DOHH2 (cell line): ENCODE measurements around the gene GCN1.
A peak's percentile ranks its signal among the peaks of the same experiment; 100 is the strongest.

ENCODE experiments used
- H3F3A ChIP-seq: fragments of 200-600 bp; sonication (generic), shearing (Covaris generic); 2 replicates; pipeline ENCODE4 v1.6.0; 2016; ENCODE audit warnings: antibody characterized with exemption, mild to moderate bottlenecking; ENCODE audit not compliant: control insufficient read depth, insufficient read depth
- H3K27ac ChIP-seq: fragments of 200-600 bp; sonication (generic); 2 replicates; pipeline ENCODE4 v1.5.1; 2014; ENCODE audit warnings: low read depth, mild to moderate bottlenecking, low read length, moderate library complexity
- H3K27me3 ChIP-seq: fragments of 200-600 bp; sonication (generic); 2 replicates; pipeline ENCODE4 v1.6.1; 2014; ENCODE audit warnings: mild to moderate bottlenecking, low read length, mixed read lengths; ENCODE audit not compliant: control insufficient read depth
- H3K36me3 ChIP-seq: fragments of 200-600 bp; sonication (generic); 2 replicates; pipeline ENCODE4 v1.6.1; 2014; ENCODE audit warnings: mild to moderate bottlenecking, low read length, moderate library complexity, mixed read lengths; ENCODE audit not compliant: control insufficient read depth
- H3K4me1 ChIP-seq: fragments of 200-600 bp; sonication (generic); 2 replicates; pipeline ENCODE4 v1.6.1; 2014; ENCODE audit warnings: mild to moderate bottlenecking, low read length, mixed read lengths; ENCODE audit not compliant: control insufficient read depth
- H3K4me2 ChIP-seq: fragments of 200-600 bp; sonication (generic); 2 replicates; pipeline ENCODE4 v1.6.0; 2014; ENCODE audit warnings: mild to moderate bottlenecking, low read length, moderate library complexity
- H3K4me3 ChIP-seq: fragments of 200-600 bp; sonication (generic); 2 replicates; pipeline ENCODE4 v1.5.1; 2014; ENCODE audit warnings: mild to moderate bottlenecking, low read length, mixed read lengths
- H3K79me2 ChIP-seq: fragments of 200-600 bp; sonication (generic); 2 replicates; pipeline ENCODE4 v1.6.1; 2014; ENCODE audit warnings: mild to moderate bottlenecking, low read length, mixed read lengths; ENCODE audit not compliant: control insufficient read depth
- H3K9me2 ChIP-seq: fragments of 200-600 bp; sonication (generic); replicated peaks from 2 replicates; pipeline ENCODE4 v1.6.1; 2014; ENCODE audit warnings: mild to moderate bottlenecking, low read length, mixed read lengths; ENCODE audit not compliant: control insufficient read depth
- H3K9me3 ChIP-seq: fragments of 200-600 bp; sonication (generic); 2 replicates; pipeline ENCODE4 v1.6.1; 2014; ENCODE audit warnings: antibody characterized with exemption, low read length, mixed read lengths; ENCODE audit not compliant: control insufficient read depth, insufficient read depth
- H4K20me1 ChIP-seq: fragments of 200-600 bp; sonication (generic); 2 replicates; pipeline ENCODE4 v1.6.0; 2014; ENCODE audit warnings: low read depth, mild to moderate bottlenecking, antibody characterized with exemption, low read length, moderate library complexity; ENCODE audit not compliant: control insufficient read depth, insufficient read depth
- EZH2phosphoT487 ChIP-seq: fragments of 200-600 bp; sonication (generic); IDR thresholded peaks from 2 replicates; pipeline ENCODE4 v1.6.1; 2017; ENCODE audit warnings: borderline replicate concordance, mild to moderate bottlenecking, antibody characterized with exemption, low read length, moderate library complexity, mixed read lengths
- TF ChIP-seq, protein P1 (sequence below): fragments of 200-600 bp; sonication (generic); IDR thresholded peaks from one replicate; pipeline ENCODE4 v1.5.1; 2014; ENCODE audit warnings: antibody characterized with exemption, mild to moderate bottlenecking, low read depth, low read length; ENCODE audit not compliant: poor library complexity, severe bottlenecking

Gene GCN1

DNA sequence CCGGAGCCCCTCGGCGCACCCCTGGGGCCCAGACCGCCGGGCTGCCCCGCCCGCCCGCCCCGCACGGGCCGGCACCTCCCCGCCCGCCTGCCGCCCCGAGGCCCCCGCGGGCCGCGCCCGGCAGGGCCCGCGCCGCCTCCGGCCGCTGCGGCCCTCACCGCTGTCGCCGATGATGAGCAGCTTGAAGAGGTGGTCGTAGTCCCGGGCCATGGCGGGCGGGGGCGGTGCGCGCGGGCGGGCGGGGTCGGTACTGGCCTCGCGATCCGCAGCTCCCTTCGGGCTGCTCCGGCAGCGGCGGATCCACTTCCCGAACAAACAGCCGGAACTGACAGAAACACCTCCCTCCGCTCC lies 78.1 kb downstream of the GCN1 start, which contains the start of gene RAB35:
RAB35 (minus strand) TSS at position 313 of the 351 bp plus-strand sequence; CDS start at position 210, 103 bp downstream.
- Histone ChIP-seq H3K9me3 (no peaks in the 10 kb centered on the region), H3K4me2 (peak within 1 kb of the TSS; percentile 85), H3K27me3 (no peaks in the 10 kb centered on the region), H3K4me1 (peaks cover 68% of the 10 kb centered on the region), H3K4me3 (peak within 1 kb of the TSS; percentile 96), H3F3A (peaks cover 12% of the 10 kb centered on the region), H3K27ac (peak within 1 kb of the TSS; percentile 77), H3K36me3 (peaks cover 57% of the 10 kb centered on the region), H3K9me2 (no peaks in the 10 kb centered on the region), H4K20me1 (peaks cover 25% of the 10 kb centered on the region; the same call in 1 of the 2 replicates), H3K79me2 (peaks cover 76% of the 10 kb centered on the region)
- TF ChIP-seq, protein P1, sequence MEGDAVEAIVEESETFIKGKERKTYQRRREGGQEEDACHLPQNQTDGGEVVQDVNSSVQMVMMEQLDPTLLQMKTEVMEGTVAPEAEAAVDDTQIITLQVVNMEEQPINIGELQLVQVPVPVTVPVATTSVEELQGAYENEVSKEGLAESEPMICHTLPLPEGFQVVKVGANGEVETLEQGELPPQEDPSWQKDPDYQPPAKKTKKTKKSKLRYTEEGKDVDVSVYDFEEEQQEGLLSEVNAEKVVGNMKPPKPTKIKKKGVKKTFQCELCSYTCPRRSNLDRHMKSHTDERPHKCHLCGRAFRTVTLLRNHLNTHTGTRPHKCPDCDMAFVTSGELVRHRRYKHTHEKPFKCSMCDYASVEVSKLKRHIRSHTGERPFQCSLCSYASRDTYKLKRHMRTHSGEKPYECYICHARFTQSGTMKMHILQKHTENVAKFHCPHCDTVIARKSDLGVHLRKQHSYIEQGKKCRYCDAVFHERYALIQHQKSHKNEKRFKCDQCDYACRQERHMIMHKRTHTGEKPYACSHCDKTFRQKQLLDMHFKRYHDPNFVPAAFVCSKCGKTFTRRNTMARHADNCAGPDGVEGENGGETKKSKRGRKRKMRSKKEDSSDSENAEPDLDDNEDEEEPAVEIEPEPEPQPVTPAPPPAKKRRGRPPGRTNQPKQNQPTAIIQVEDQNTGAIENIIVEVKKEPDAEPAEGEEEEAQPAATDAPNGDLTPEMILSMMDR, result no peak
- no peak for TF ChIP-seq EZH2phosphoT487

- H4K20me1 ChIP-seq, result peaks cover 29% of the 10 kb centered on the region; the same call in 1 of the 2 replicates
- H3K79me2 ChIP-seq, result peaks cover 82% of the 10 kb centered on the region
- peaks cover 68% of the 10 kb centered on the region for H3K4me1 ChIP-seq
Measured at GRCh38 chr12:120115692-120116440, 78.6 kb downstream of the GCN1 start.

DNA sequence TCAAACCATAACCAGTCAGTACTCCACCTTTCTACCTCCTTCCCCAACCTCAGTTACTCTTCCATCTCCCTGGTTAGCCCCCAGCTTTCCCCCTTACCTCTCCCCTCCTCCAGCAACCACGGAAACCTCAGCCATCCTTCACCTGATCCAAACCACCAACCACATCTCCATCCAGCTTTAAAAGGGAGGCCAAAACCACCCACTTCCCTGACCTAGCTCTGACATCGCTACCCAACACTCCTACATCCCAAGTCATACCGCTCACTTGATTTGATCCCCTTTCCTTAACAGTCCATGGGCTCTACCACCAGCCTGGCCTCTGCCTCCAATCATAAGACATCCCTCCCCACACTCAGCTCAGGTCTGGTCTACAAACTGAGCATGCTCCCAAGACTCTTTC lies 79.4 kb downstream of the GCN1 start:
- Histone ChIP-seq H3K4me3 (peak overlapping the region; percentile 96), H3K79me2 (peaks cover 90% of the 10 kb centered on the region), H3K4me2 (peak overlapping the region; percentile 74), H3K9me2 (no peaks in the 10 kb centered on the region), H3K4me1 (peaks cover 72% of the 10 kb centered on the region), H4K20me1 (peaks cover 33% of the 10 kb centered on the region; the same call in 1 of the 2 replicates), H3K27me3 (no peaks in the 10 kb centered on the region), H3K36me3 (peaks cover 60% of the 10 kb centered on the region), H3F3A (peaks cover 10% of the 10 kb centered on the region), H3K9me3 (no peaks in the 10 kb centered on the region), H3K27ac (no peak overlapping the region)
- TF ChIP-seq, protein P1, result no peak
- no peak for TF ChIP-seq EZH2phosphoT487

More at GRCh38 chr12:120115692-120116440, 78.6 kb downstream of the GCN1 start:
- Histone ChIP-seq H3K27me3 (no peaks in the 10 kb centered on the region), H3K27ac (no peak overlapping the region), H3K4me3 (peak overlapping the region; percentile 96), H3K9me2 (no peaks in the 10 kb centered on the region), H3K9me3 (no peaks in the 10 kb centered on the region), H3K4me2 (peak overlapping the region; percentile 74), H3K36me3 (peaks cover 57% of the 10 kb centered on the region), H3F3A (peaks cover 12% of the 10 kb centered on the region)
- TF ChIP-seq, protein P1, result no peak
- no peak for TF ChIP-seq EZH2phosphoT487
